Measurements from ENCODE around the gene TTC7B. TPM values are rescaled to one million over a fixed set of nuclear protein-coding genes. Genes with fewer than 3 reads are reported as not detected.

The TTC7B gene
- total RNA-seq, 1 donor from 2014 or later = 3.1 TPM

GRCh38 chr14:90674043-90674670 is 142.1 kb downstream of the TTC7B start:
- intact Hi-C loops (cut with micrococcal nuclease) = no loop called here
- Mint-ChIP-seq H3K9me3 (peaks cover 7% of the 10 kb centered on the region), H3K27me3 (ENCODE audit: insufficient read depth) (no peaks in the 10 kb centered on the region), H3K36me3 (ENCODE audit: low read depth) (no peaks in the 10 kb centered on the region), H3K4me3 (no peak overlapping the region), H3K27ac (no peak overlapping the region), H3K4me1 (ENCODE audit: low read depth) (peaks cover 32% of the 10 kb centered on the region)
- DNase-seq (ENCODE audit: low spot score) = no peak

GRCh38 chr14:90671382-90672234 is 144.6 kb downstream of the TTC7B start:
- Mint-ChIP-seq H3K4me3 (no peak overlapping the region), H3K27ac (no peak overlapping the region), H3K27me3 (ENCODE audit: insufficient read depth) (peaks cover 12% of the 10 kb centered on the region), H3K9me3 (peaks cover 7% of the 10 kb centered on the region), H3K4me1 (ENCODE audit: low read depth) (peaks cover 9% of the 10 kb centered on the region), H3K36me3 (ENCODE audit: low read depth) (no peaks in the 10 kb centered on the region)
- intact Hi-C loops (cut with micrococcal nuclease) = no loop called here
- no peak for DNase-seq (ENCODE audit: low spot score)

- peaks cover 12% of the 10 kb centered on the region for H3K27me3 Mint-ChIP-seq (ENCODE audit: insufficient read depth)
- DNase-seq (ENCODE audit: low spot score) = no peak
- H3K9me3 Mint-ChIP-seq = peaks cover 7% of the 10 kb centered on the region
- no peak overlapping the region for H3K27ac Mint-ChIP-seq
- no peaks in the 10 kb centered on the region for H3K36me3 Mint-ChIP-seq (ENCODE audit: low read depth)
- H3K4me1 Mint-ChIP-seq (ENCODE audit: low read depth) = no peaks in the 10 kb centered on the region
- intact Hi-C loops (cut with micrococcal nuclease) = no loop called here
- no peak overlapping the region for H3K4me3 Mint-ChIP-seq
Measured at GRCh38 chr14:90669731-90670130, 146.5 kb downstream of the TTC7B start.

GRCh38 chr14:90666571-90666970 is 149.7 kb downstream of the TTC7B start:
- Mint-ChIP-seq H3K27me3 (ENCODE audit: insufficient read depth) (peaks cover 12% of the 10 kb centered on the region), H3K27ac (no peak overlapping the region), H3K36me3 (ENCODE audit: low read depth) (no peaks in the 10 kb centered on the region), H3K4me1 (ENCODE audit: low read depth) (no peaks in the 10 kb centered on the region), H3K9me3 (peaks cover 7% of the 10 kb centered on the region), H3K4me3 (no peak overlapping the region)
- intact Hi-C loops (cut with micrococcal nuclease) = no loop called here
- DNase-seq (ENCODE audit: low spot score) = no peak

GRCh38 chr14:90665321-90666000 is 150.8 kb downstream of the TTC7B start:
- Mint-ChIP-seq H3K4me3 (no peak overlapping the region), H3K27ac (no peak overlapping the region), H3K4me1 (ENCODE audit: low read depth) (no peaks in the 10 kb centered on the region), H3K36me3 (ENCODE audit: low read depth) (no peaks in the 10 kb centered on the region), H3K27me3 (ENCODE audit: insufficient read depth) (peaks cover 14% of the 10 kb centered on the region), H3K9me3 (peaks cover 7% of the 10 kb centered on the region)
- intact Hi-C loops (cut with micrococcal nuclease) = no loop called here
- no peak for DNase-seq (ENCODE audit: low spot score)

- H3K4me3 Mint-ChIP-seq = no peak overlapping the region
- no peak overlapping the region for H3K27ac Mint-ChIP-seq
- intact Hi-C loops (cut with micrococcal nuclease) = no loop called here
- H3K36me3 Mint-ChIP-seq (ENCODE audit: low read depth) = no peaks in the 10 kb centered on the region
- peaks cover 3% of the 10 kb centered on the region for H3K9me3 Mint-ChIP-seq
- peaks cover 14% of the 10 kb centered on the region for H3K27me3 Mint-ChIP-seq (ENCODE audit: insufficient read depth)
- no peak for DNase-seq (ENCODE audit: low spot score)
- H3K4me1 Mint-ChIP-seq (ENCODE audit: low read depth) = no peaks in the 10 kb centered on the region
Measured at GRCh38 chr14:90664911-90665310, 151.3 kb downstream of the TTC7B start.

GRCh38 chr14:90663680-90664079 is 152.6 kb downstream of the TTC7B start:
- Mint-ChIP-seq H3K9me3 (no peaks in the 10 kb centered on the region), H3K27ac (no peak overlapping the region)

GRCh38 chr14:90663140-90663539 is 153.1 kb downstream of the TTC7B start:
- Mint-ChIP-seq H3K4me1 (ENCODE audit: low read depth) (peaks cover 15% of the 10 kb centered on the region), H3K4me3 (no peak overlapping the region), H3K9me3 (no peaks in the 10 kb centered on the region), H3K36me3 (ENCODE audit: low read depth) (no peaks in the 10 kb centered on the region), H3K27me3 (ENCODE audit: insufficient read depth) (peaks cover 15% of the 10 kb centered on the region), H3K27ac (no peak overlapping the region)
- intact Hi-C loops (cut with micrococcal nuclease) = no loop called here
- no peak for DNase-seq (ENCODE audit: low spot score)

More at GRCh38 chr14:90663680-90664079, 152.6 kb downstream of the TTC7B start:
- Mint-ChIP-seq H3K4me1 (ENCODE audit: low read depth) (peaks cover 10% of the 10 kb centered on the region), H3K36me3 (ENCODE audit: low read depth) (no peaks in the 10 kb centered on the region), H3K27me3 (ENCODE audit: insufficient read depth) (peaks cover 20% of the 10 kb centered on the region), H3K4me3 (no peak overlapping the region)
- intact Hi-C loops (cut with micrococcal nuclease) = no loop called here
- DNase-seq (ENCODE audit: low spot score) = no peak

GRCh38 chr14:90661866-90662265 is 154.4 kb downstream of the TTC7B start:
- H3K27ac Mint-ChIP-seq = no peak overlapping the region

GRCh38 chr14:90660865-90661570 is 155.2 kb downstream of the TTC7B start:
- peaks cover 15% of the 10 kb centered on the region for H3K4me1 Mint-ChIP-seq (ENCODE audit: low read depth)
- no peak overlapping the region for H3K4me3 Mint-ChIP-seq
- no peak for DNase-seq (ENCODE audit: low spot score)
- H3K36me3 Mint-ChIP-seq (ENCODE audit: low read depth) = no peaks in the 10 kb centered on the region
- no peaks in the 10 kb centered on the region for H3K9me3 Mint-ChIP-seq
- H3K27ac Mint-ChIP-seq = no peak overlapping the region
- intact Hi-C loops (cut with micrococcal nuclease) = no loop called here
- H3K27me3 Mint-ChIP-seq (ENCODE audit: insufficient read depth) = peaks cover 8% of the 10 kb centered on the region

More at GRCh38 chr14:90661866-90662265, 154.4 kb downstream of the TTC7B start:
- intact Hi-C loops (cut with micrococcal nuclease) = no loop called here
- Mint-ChIP-seq H3K4me1 (ENCODE audit: low read depth) (peaks cover 15% of the 10 kb centered on the region), H3K9me3 (no peaks in the 10 kb centered on the region), H3K27me3 (ENCODE audit: insufficient read depth) (peaks cover 8% of the 10 kb centered on the region), H3K36me3 (ENCODE audit: low read depth) (no peaks in the 10 kb centered on the region), H3K4me3 (no peak overlapping the region)
- no peak for DNase-seq (ENCODE audit: low spot score)

- intact Hi-C loops (cut with micrococcal nuclease) = no loop called here
- H3K27me3 Mint-ChIP-seq (ENCODE audit: insufficient read depth) = peaks cover 8% of the 10 kb centered on the region
- H3K36me3 Mint-ChIP-seq (ENCODE audit: low read depth) = no peaks in the 10 kb centered on the region
- no peak for DNase-seq (ENCODE audit: low spot score)
- peaks cover 15% of the 10 kb centered on the region for H3K4me1 Mint-ChIP-seq (ENCODE audit: low read depth)
- peak overlapping the region; percentile 14 for H3K27ac Mint-ChIP-seq
- no peaks in the 10 kb centered on the region for H3K9me3 Mint-ChIP-seq
- no peak overlapping the region for H3K4me3 Mint-ChIP-seq
Measured at GRCh38 chr14:90659156-90659555, 157.1 kb downstream of the TTC7B start.

GRCh38 chr14:90658541-90658967 is 157.7 kb downstream of the TTC7B start:
- Mint-ChIP-seq H3K36me3 (ENCODE audit: low read depth) (no peaks in the 10 kb centered on the region), H3K27ac (no peak overlapping the region), H3K9me3 (no peaks in the 10 kb centered on the region), H3K27me3 (ENCODE audit: insufficient read depth) (peaks cover 8% of the 10 kb centered on the region), H3K4me3 (no peak overlapping the region), H3K4me1 (ENCODE audit: low read depth) (peaks cover 15% of the 10 kb centered on the region)
- DNase-seq (ENCODE audit: low spot score) = no peak
- intact Hi-C loops (cut with micrococcal nuclease) = no loop called here

All from activated T-helper 1 cell treated with anti-CD3 and anti-CD28 coated beads, Interleukin-12 subunit alpha, Interleukin-12 subunit beta, Interleukin-2, Interleukin-4 antibody, amounts not matched to agents 30 ng/mL and 10 ng/mL and 1 ng/mL, durations not matched to agents 14 hours and 24 hours and 36 hours (primary cell).